Tibial nerve (tissue), 4 donors: Measurements from ENCODE around the gene CAMK1D. TPM values are rescaled to one million over a fixed set of nuclear protein-coding genes. Genes with fewer than 3 reads are reported as not detected.

Source experiments
- DNase-seq, 2 donors: peaks; one replicate each; pipeline ENCODE4 v3.0.0-alpha.2; 2019; ENCODE audit warnings: low spot score in 2 of 2
- H3K27ac ChIP-seq, 4 donors: fragments of 200-600 bp; sonication (generic) in 3 of 4; one replicate each; pipeline ENCODE4 v1.5.1; 2017 to 2019; ENCODE audit warnings: mild to moderate bottlenecking in 1 of 4
- H3K27me3 ChIP-seq, 2 donors: fragments of 200-600 bp; sonication (generic) in 1 of 2; one replicate each; pipeline versions ENCODE4 v1.5.1 to v1.6.0; 2017 to 2019
- H3K36me3 ChIP-seq, 3 donors: fragments of 200-600 bp; sonication (generic); one replicate each; pipeline ENCODE4 v1.5.1; 2018 to 2019
- H3K4me1 ChIP-seq, 4 donors: fragments of 200-600 bp; sonication (generic) in 3 of 4; one replicate each; pipeline ENCODE4 v1.5.1; 2017 to 2019
- H3K4me3 ChIP-seq, 4 donors: fragments of 200-600 bp; sonication (generic) in 3 of 4; one replicate each; pipeline ENCODE4 v1.5.1; 2017 to 2019; ENCODE audit warnings: mild to moderate bottlenecking in 1 of 4, moderate library complexity in 1 of 4
- H3K9me3 ChIP-seq, 4 donors: fragments of 200-600 bp; sonication (generic) in 3 of 4; one replicate each; pipeline ENCODE4 v1.5.1; 2017 to 2019
- CTCF ChIP-seq, 5 experiments: fragments of 200-600 bp in 3 of 5; fragments of 450-650 bp in 2 of 5; sonication (generic) in 3 of 5; IDR thresholded peaks; one replicate each; pipeline ENCODE4 v1.5.1; 2016 to 2019; ENCODE audit warnings: antibody characterized with exemption in 5 of 5, mild to moderate bottlenecking in 3 of 5, moderate library complexity in 2 of 5
- EP300 ChIP-seq, 2 donors: sonication (generic); formaldehyde crosslinking; IDR thresholded peaks; one replicate each; pipeline ENCODE4 v1.6.1; 2017; ENCODE audit warnings: antibody characterized with exemption in 2 of 2, mild to moderate bottlenecking in 1 of 2
- POLR2A ChIP-seq, 2 donors: fragments of 450-650 bp; IDR thresholded peaks; one replicate each; pipeline ENCODE4 v1.6.1; 2017; ENCODE audit warnings: antibody characterized with exemption in 2 of 2, mild to moderate bottlenecking in 2 of 2, moderate library complexity in 2 of 2
- WGBS, 2 donors: methylation state at CpG; one replicate each; pipeline ENCODE4 v1.1.5; 2018; 5-methylcytosine and 5-hydroxymethylcytosine counted together
- total RNA-seq, 4 donors: library from RNA; depleted of rRNA; stranded (reverse); fragments of >200 nt; gene quantifications; one replicate each; pipeline ENCODE4 v1.1.0, GENCODE V29; 2016

CAMK1D gene
- total RNA-seq, 4 donors from 2014 or later: 6.9 to 20.5 (median 17.2) TPM

DNA sequence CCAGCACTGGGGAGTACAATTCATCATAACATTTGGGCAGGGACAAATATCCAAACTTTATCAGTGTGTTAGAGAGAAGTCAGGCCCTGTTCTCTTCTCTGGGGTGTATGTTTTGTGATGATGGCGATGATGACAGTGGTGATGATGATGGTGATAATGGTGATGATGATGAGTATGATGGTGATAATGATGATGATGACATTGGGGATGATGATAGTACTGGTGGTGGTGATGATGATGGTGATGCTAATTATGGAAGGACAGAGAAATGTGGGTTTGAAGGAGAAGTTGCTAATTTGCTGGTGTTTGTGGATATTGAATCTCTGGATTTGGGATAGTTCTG lies 64.0 kb downstream of the CAMK1D start:
- no peak for DNase-seq
- WGBS, 2 donors: 85 to 91% methylated on average over 1 of the region's 1 CpG
- H3K4me1 ChIP-seq: peaks cover 0 to 24% (median 0%) of the 10 kb centered on the region in 4 donors
- no peaks in the 10 kb centered on the region for H3K9me3 ChIP-seq
- H3K27me3 ChIP-seq: no peaks in the 10 kb centered on the region
- no peak overlapping the region for H3K4me3 ChIP-seq
- TF ChIP-seq CTCF (IDR thresholded peaks at IDR 0.05): no peak
- no peak for TF ChIP-seq EP300 (IDR thresholded peaks at IDR 0.05)
- TF ChIP-seq POLR2A (IDR thresholded peaks at IDR 0.05): no peak
- H3K36me3 ChIP-seq: no peaks in the 10 kb centered on the region
- H3K27ac ChIP-seq: no peak overlapping the region

DNA sequence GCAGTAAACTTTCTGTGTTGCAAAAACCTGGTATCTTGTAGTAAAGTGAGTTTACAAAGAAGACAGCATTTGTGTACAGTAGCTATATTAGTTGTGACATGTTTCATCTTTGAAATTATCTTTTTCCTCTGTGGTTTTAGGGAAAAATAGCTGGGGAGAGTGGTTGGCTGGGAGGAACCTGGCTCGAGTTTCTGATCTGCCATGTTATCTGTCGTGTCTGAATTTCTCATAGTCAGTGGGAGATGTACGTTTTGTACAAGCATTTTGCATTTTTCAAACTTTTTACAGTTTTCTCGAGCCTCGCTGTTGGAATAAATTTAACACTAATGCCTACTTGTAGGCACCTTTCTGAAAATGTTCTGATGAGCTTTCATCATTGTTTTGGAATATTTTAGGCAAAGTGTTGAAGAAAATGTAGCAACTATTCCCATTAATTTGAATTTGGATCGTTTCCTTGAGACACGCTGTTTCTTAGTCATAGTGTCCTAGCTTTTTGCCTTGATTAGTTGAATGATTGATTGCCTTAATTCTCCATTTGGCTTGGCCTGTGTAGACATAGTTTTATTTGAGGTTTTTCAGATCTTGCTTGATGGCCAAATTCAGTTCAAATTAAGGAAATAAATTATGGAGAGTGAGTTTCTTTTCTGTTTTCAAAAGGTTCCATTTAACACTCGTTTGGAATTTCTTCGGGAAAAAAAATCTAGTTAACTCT lies 65.1 kb downstream of the CAMK1D start:
- DNase-seq: no peak
- peak in 1 of 2 donors; percentile 70 for TF ChIP-seq EP300 (IDR thresholded peaks at IDR 0.05)
- no peak for TF ChIP-seq CTCF (IDR thresholded peaks at IDR 0.05)
- TF ChIP-seq POLR2A (IDR thresholded peaks at IDR 0.05): no peak
- H3K27ac ChIP-seq: peak overlapping the region in 1 of 4 donors; percentile 20
- no peaks in the 10 kb centered on the region for H3K9me3 ChIP-seq
- 70% methylated on average over 9 of the region's 9 CpGs for WGBS, 2 donors
- H3K4me3 ChIP-seq: no peak overlapping the region
- no peaks in the 10 kb centered on the region for H3K36me3 ChIP-seq
- peaks cover 0 to 35% (median 0%) of the 10 kb centered on the region in 4 donors for H3K4me1 ChIP-seq
- H3K27me3 ChIP-seq: no peaks in the 10 kb centered on the region

- TF ChIP-seq POLR2A (IDR thresholded peaks at IDR 0.05) (no peak), CTCF (IDR thresholded peaks at IDR 0.05) (no peak), EP300 (IDR thresholded peaks at IDR 0.05) (no peak)
- no peaks in the 10 kb centered on the region for H3K9me3 ChIP-seq
- H3K4me1 ChIP-seq: peaks cover 0 to 36% (median 0%) of the 10 kb centered on the region in 4 donors
- no peak overlapping the region for H3K4me3 ChIP-seq
- H3K27me3 ChIP-seq: no peaks in the 10 kb centered on the region
- no peaks in the 10 kb centered on the region for H3K36me3 ChIP-seq
- WGBS, 2 donors: 62 to 65% methylated on average over 13 of the region's 13 CpGs
- DNase-seq: peak in 1 of 2 donors; percentile 17
- peak overlapping the region in 2 of 4 donors; percentile 40 to 57 for H3K27ac ChIP-seq
Measured at GRCh38 chr10:12416344-12417050, 67.2 kb downstream of the CAMK1D start.

DNA sequence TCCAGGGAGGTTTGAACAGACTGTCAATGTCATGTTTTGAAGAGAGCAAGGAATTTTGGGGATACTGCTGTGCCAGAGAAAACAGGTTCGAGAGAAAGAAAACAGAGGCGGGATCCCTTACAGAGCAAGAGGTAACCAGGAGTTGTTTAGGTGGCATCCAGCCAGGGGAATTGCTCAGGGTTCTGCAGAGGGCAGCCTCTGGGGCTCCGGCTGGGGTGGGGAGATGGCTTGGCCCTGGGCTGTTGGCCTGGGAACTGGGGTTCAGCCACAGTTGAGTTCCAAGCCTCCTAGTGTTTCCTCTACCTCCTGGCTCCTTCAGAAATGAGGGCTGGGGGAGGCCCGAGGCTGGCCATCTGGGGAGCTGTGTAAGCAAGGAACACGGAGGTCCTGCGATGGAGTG lies 68.0 kb downstream of the CAMK1D start:
- no peak for TF ChIP-seq POLR2A (IDR thresholded peaks at IDR 0.05)
- TF ChIP-seq CTCF (IDR thresholded peaks at IDR 0.05): no peak
- no peak for TF ChIP-seq EP300 (IDR thresholded peaks at IDR 0.05)
- peak; percentile 28 to 56 for DNase-seq
- peaks cover 0 to 36% (median 0%) of the 10 kb centered on the region in 4 donors for H3K4me1 ChIP-seq
- WGBS, 2 donors: 63 to 70% methylated on average over 6 of the region's 6 CpGs
- no peaks in the 10 kb centered on the region for H3K27me3 ChIP-seq
- H3K36me3 ChIP-seq: no peaks in the 10 kb centered on the region
- H3K27ac ChIP-seq: peak overlapping the region in 2 of 4 donors; percentile 57 to 71
- H3K9me3 ChIP-seq: no peaks in the 10 kb centered on the region
- no peak overlapping the region for H3K4me3 ChIP-seq

DNA sequence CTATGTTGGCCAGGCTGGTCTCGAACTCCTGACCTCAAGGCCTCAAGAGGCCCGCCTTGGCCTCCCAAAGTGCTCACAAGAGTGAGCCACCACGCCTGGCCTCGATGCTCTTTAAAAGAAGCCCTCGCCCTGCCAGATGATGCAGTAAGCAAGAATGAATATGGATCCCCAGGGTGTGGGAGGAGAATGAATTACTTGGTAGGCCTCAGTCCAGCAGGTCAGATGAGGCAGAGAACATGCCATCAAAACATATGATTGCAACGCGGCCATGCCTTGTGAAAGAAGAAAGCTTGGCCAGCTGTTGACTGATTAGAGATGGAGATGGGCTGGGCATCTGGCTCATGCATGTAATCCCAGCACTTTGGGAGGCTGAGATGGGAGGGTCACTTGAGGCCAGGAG lies 68.7 kb downstream of the CAMK1D start:
- no peaks in the 10 kb centered on the region for H3K36me3 ChIP-seq
- peak overlapping the region in 2 of 4 donors; percentile 71 to 81 for H3K27ac ChIP-seq
- H3K27me3 ChIP-seq: no peaks in the 10 kb centered on the region
- H3K4me3 ChIP-seq: no peak overlapping the region
- WGBS, 2 donors: 70 to 71% methylated on average over 7 of the region's 7 CpGs
- peaks cover 0 to 36% (median 0%) of the 10 kb centered on the region in 4 donors for H3K4me1 ChIP-seq
- TF ChIP-seq EP300 (IDR thresholded peaks at IDR 0.05): peak in 1 of 2 donors; percentile 86
- no peak for TF ChIP-seq CTCF (IDR thresholded peaks at IDR 0.05)
- DNase-seq: peak; percentile 52 to 81
- no peaks in the 10 kb centered on the region for H3K9me3 ChIP-seq
